DMS153 treated with DMSO at 0.1 percent for 48 hours (cell line): Measurements from ENCODE around the gene SLFNL1.

Experiments used
- DNase-seq: peaks from one replicate; lab custom pipeline; 2025; ENCODE audit not compliant: unreplicated experiment; lab: John Stamatoyannopoulos, UW

The SLFNL1 gene

GRCh38 chr1:41021526-41022308 is at the start of gene SLFNL1:
TSS of gene SLFNL1 (minus strand) at chr1:41021725. CDS start at chr1:41020660, 1,065 bp downstream.
- peak; percentile 53 for DNase-seq

GRCh38 chr1:41056907-41057306 is 35.4 kb upstream of the SLFNL1 start:
- no peak for DNase-seq

- DNase-seq, result no peak
Observed at GRCh38 chr1:41053316-41053715, 31.8 kb upstream of the SLFNL1 start.

- DNase-seq, result no peak
Observed at GRCh38 chr1:41051022-41051421, 29.5 kb upstream of the SLFNL1 start.

- no peak for DNase-seq
Observed at GRCh38 chr1:41048540-41048939, 27.0 kb upstream of the SLFNL1 start.

GRCh38 chr1:41046347-41046775 is 24.8 kb upstream of the SLFNL1 start:
- DNase-seq, result peak; percentile 79

GRCh38 chr1:41045740-41046139 is 24.2 kb upstream of the SLFNL1 start:
- no peak for DNase-seq

GRCh38 chr1:41044187-41044586 is 22.7 kb upstream of the SLFNL1 start:
- DNase-seq, result no peak

- no peak for DNase-seq
Observed at GRCh38 chr1:41041614-41042270, 20.2 kb upstream of the SLFNL1 start.

- no peak for DNase-seq
Observed at GRCh38 chr1:41038110-41038509, 16.6 kb upstream of the SLFNL1 start.

- no peak for DNase-seq
Observed at GRCh38 chr1:41037116-41037903, 15.8 kb upstream of the SLFNL1 start.

- no peak for DNase-seq
Observed at GRCh38 chr1:41033272-41033671, 11.7 kb upstream of the SLFNL1 start.

- DNase-seq, result no peak
Observed at GRCh38 chr1:41032147-41032546, 10.6 kb upstream of the SLFNL1 start.

- no peak for DNase-seq
Observed at GRCh38 chr1:41030872-41031616, 9.5 kb upstream of the SLFNL1 start.

GRCh38 chr1:41028034-41028642 is 6.6 kb upstream of the SLFNL1 start:
- DNase-seq, result no peak

GRCh38 chr1:41025979-41026819 is 4.7 kb upstream of the SLFNL1 start:
- DNase-seq, result no peak

- DNase-seq, result no peak
Observed at GRCh38 chr1:41024953-41025352, 3.4 kb upstream of the SLFNL1 start.

- DNase-seq, result no peak
Observed at GRCh38 chr1:41023279-41023990, 1.9 kb upstream of the SLFNL1 start.

GRCh38 chr1:41022424-41022823 is 899 bp upstream of the SLFNL1 start:
- no peak for DNase-seq
